Measurements from ENCODE around the gene DNALI1.
"Not testable (repeated sequence)": the region's sequence is repeated elsewhere in the genome, so short reads cannot be mapped to it uniquely, and the experiment has no call there.

Gene DNALI1

GRCh38 chr1:37553927-37554808 lies 2.6 kb upstream of the DNALI1 start, which contains the start of gene SNIP1:
TSS of gene SNIP1 (minus strand) at chr1:37554293. CDS start at chr1:37554229, 64 bp downstream.
- DNase-seq (ENCODE audit: low spot score): peak; percentile 97

GRCh38 chr1:37557402-37557801 lies 662 bp downstream of the DNALI1 start:
- no peak for DNase-seq (ENCODE audit: low spot score)

- no peak for DNase-seq (ENCODE audit: low spot score)
These were observed 1.7 kb downstream of the DNALI1 start for GRCh38 chr1:37558411-37558810.

- no peak for DNase-seq (ENCODE audit: low spot score)
These were observed 2.3 kb downstream of the DNALI1 start for GRCh38 chr1:37559080-37559479.

- DNase-seq (ENCODE audit: low spot score): not testable (repeated sequence)
These were observed 3.2 kb downstream of the DNALI1 start for GRCh38 chr1:37559957-37560379.

GRCh38 chr1:37560401-37561132 lies 3.8 kb downstream of the DNALI1 start:
- DNase-seq (ENCODE audit: low spot score): no peak

GRCh38 chr1:37561133-37562132 lies 4.7 kb downstream of the DNALI1 start:
- peak; percentile 59 for DNase-seq (ENCODE audit: low spot score)

GRCh38 chr1:37562984-37563383 lies 6.2 kb downstream of the DNALI1 start:
- DNase-seq (ENCODE audit: low spot score): no peak

GRCh38 chr1:37564892-37565291 lies 8.2 kb downstream of the DNALI1 start:
- no peak for DNase-seq (ENCODE audit: low spot score)

GRCh38 chr1:37567023-37567422 lies 10.3 kb downstream of the DNALI1 start:
- DNase-seq (ENCODE audit: low spot score): no peak

- no peak for DNase-seq (ENCODE audit: low spot score)
These were observed 14.0 kb downstream of the DNALI1 start for GRCh38 chr1:37570528-37571334.

GRCh38 chr1:37574834-37575480 lies 18.2 kb downstream of the DNALI1 start:
- DNase-seq (ENCODE audit: low spot score): no peak

GRCh38 chr1:37575692-37576091 lies 19.0 kb downstream of the DNALI1 start:
- DNase-seq (ENCODE audit: low spot score): no peak

GRCh38 chr1:37584544-37584943 lies 27.8 kb downstream of the DNALI1 start:
- not testable (repeated sequence) for DNase-seq (ENCODE audit: low spot score)

GRCh38 chr1:37588939-37589338 lies 32.2 kb downstream of the DNALI1 start:
- DNase-seq (ENCODE audit: low spot score): no peak

GRCh38 chr1:37593726-37594125 lies 37.0 kb downstream of the DNALI1 start:
- no peak for DNase-seq (ENCODE audit: low spot score)

GRCh38 chr1:37595440-37596181 lies 38.9 kb downstream of the DNALI1 start, which contains the start of gene GNL2:
TSS of gene GNL2 (minus strand) at chr1:37595937. CDS start at chr1:37595822, 115 bp downstream.
- DNase-seq (ENCODE audit: low spot score): peak; percentile 97

- DNase-seq (ENCODE audit: low spot score): no peak
These were observed 39.5 kb downstream of the DNALI1 start for GRCh38 chr1:37596182-37596667.

- DNase-seq (ENCODE audit: low spot score): no peak
These were observed 43.2 kb downstream of the DNALI1 start for GRCh38 chr1:37599940-37600339.

All from NAMALWA (cell line).